ENCODE data around the gene CSRP3.

CSRP3 gene

DNA sequence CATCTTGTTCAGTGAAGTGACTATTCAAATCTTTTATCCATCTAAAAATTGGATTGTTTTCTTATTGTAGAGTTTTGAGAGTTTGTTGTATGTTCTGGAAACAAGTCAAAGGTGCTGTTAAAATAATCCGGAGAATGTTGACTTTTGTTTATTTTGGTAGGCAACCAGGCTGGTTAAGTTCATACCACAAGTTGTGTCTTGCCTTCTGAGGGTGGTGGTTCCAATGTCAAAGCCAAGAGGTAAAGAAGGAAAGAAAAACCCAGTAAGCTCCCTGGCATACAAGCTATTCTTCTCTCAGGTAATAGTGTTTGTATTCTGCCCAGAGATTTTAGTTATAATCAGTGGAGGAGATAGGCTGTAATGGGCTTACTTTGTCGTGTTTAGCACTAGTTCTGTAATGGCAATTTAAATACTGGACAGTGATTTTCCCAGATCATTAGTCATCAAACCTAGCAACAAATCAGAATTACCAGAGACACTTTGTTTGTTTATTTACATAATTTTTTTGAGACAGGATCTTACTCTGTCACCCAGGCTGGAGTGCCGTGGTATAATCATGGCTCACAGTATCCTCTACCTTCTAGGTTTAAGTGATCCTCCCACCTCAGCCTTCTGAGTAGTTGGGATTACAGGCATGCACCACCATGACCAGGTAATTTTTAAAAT lies 15.1 kb upstream of the CSRP3 start:
- no peak for DNase-seq (ENCODE audit: low read depth)

GRCh38 chr11:19216021-19216420 lies 14.2 kb upstream of the CSRP3 start:
- no peak for DNase-seq (ENCODE audit: low read depth)
- no peak for TF ChIP-seq CTCF (conservative IDR thresholded peaks at IDR 0.05; ENCODE audit: control insufficient read depth, insufficient read depth, low read depth, low read length)
- no peak overlapping the region for H3K4me3 ChIP-seq (ENCODE audit: control insufficient read depth, low read depth, low read length)

More for the DNA sequence above, 15.1 kb upstream of the CSRP3 start:
- TF ChIP-seq CTCF (conservative IDR thresholded peaks at IDR 0.05; ENCODE audit: control insufficient read depth, insufficient read depth, low read depth, low read length) = no peak
- H3K4me3 ChIP-seq (ENCODE audit: control insufficient read depth, low read depth, low read length) = no peak overlapping the region

- no peak for TF ChIP-seq CTCF (conservative IDR thresholded peaks at IDR 0.05; ENCODE audit: control insufficient read depth, insufficient read depth, low read depth, low read length)
- H3K4me3 ChIP-seq (ENCODE audit: control insufficient read depth, low read depth, low read length) = no peak overlapping the region
- DNase-seq (ENCODE audit: low read depth) = no peak
These were observed 8.0 kb upstream of the CSRP3 start for GRCh38 chr11:19209617-19210370.

DNA sequence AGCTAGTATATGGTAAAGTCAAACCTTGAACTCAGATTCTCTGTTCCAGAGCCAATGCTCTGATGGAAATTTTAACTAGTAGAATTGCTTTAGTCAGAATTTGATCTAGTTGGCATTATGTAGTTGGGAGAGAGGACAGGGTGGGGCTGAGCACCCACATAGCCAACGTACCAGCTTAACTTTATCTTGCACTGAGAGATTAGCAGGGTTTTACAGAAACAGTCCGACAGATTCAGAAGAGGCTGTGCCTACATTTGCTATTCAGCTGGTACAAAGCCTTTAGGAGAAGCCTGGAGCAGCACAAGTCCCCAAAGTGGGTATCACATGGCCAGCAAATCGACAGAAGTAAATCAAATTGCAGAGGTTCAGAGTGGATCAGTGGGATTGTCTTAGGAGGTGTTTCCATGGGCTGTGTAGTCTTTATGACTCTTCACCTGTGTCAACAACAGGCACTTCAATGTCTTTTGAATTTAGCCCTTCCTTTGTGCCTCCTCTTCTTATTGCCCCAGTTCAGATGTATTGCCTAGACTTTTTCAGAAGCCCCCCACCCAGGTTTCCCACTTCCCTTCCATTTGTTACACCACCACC lies 7.3 kb upstream of the CSRP3 start:
- no peak for TF ChIP-seq CTCF (conservative IDR thresholded peaks at IDR 0.05; ENCODE audit: control insufficient read depth, insufficient read depth, low read depth, low read length)
- DNase-seq (ENCODE audit: low read depth) = no peak
- H3K4me3 ChIP-seq (ENCODE audit: control insufficient read depth, low read depth, low read length) = no peak overlapping the region

- TF ChIP-seq CTCF (conservative IDR thresholded peaks at IDR 0.05; ENCODE audit: control insufficient read depth, insufficient read depth, low read depth, low read length) = no peak
- DNase-seq (ENCODE audit: low read depth) = no peak
- H3K4me3 ChIP-seq (ENCODE audit: control insufficient read depth, low read depth, low read length) = no peak overlapping the region
These were observed 6.4 kb upstream of the CSRP3 start for GRCh38 chr11:19208181-19208580.

DNA sequence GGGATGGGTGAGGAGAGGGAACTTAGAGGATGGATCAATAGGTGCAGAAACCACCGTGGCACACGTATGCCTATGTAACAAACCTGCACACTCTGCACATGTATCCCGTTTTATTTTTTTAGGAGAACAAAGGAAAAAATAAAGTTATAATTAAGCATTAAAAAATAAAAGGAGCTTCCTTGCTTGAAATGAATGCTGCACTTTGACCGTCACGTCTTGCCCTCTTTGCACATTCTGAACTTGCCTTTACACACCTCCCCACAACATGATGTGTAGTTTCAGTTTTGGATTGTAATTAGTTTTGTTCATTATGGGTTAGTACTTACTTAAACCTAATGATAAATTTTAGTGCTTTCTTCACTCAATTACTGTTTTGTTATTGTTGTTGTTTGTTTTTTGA lies 3.1 kb upstream of the CSRP3 start:
- no peak overlapping the region for H3K4me3 ChIP-seq (ENCODE audit: control insufficient read depth, low read depth, low read length)
- no peak for DNase-seq (ENCODE audit: low read depth)
- TF ChIP-seq CTCF (conservative IDR thresholded peaks at IDR 0.05; ENCODE audit: control insufficient read depth, insufficient read depth, low read depth, low read length) = no peak

Measured in fibroblast of mammary gland (primary cell).